MCF 10A (cell line): Measurements from ENCODE around the gene SLC35F4. TPM values are rescaled to one million over a fixed set of nuclear protein-coding genes. Genes with fewer than 3 reads are reported as not detected.

Experiments used
- BruUV-seq: library from RNA; stranded (reverse); fragments of 400-500 nt; replicated peaks from 2 replicates; lab custom pipeline; 2021; lab: Mats Ljungman, UMichigan
- CTCF ChIA-PET: fragments of 300-600 bp; sonication (Branson Sonifier 250); formaldehyde crosslinking; extraction: SDS; loops from one replicate; lab custom pipeline; 2021; ENCODE audit warnings: antibody characterized with exemption, inconsistent platforms; lab: Yijun Ruan, JAX
- POLR2A ChIA-PET: fragments of 300-600, 350-650 bp; sonication (Branson Sonifier 250); formaldehyde crosslinking; extraction: SDS; loops from one replicate; lab custom pipeline; 2020; ENCODE audit warnings: antibody characterized with exemption, inconsistent platforms; lab: Yijun Ruan, JAX
- DNase-seq: peaks from one replicate; pipeline ENCODE4 v3.0.0-alpha.2; 2018; ENCODE audit not compliant: unreplicated experiment
- H3K27ac Mint-ChIP-seq: one replicate; pipeline ENCODE4 v1.8.0; 2022; ENCODE audit warnings: mild to moderate bottlenecking, low read depth, mixed read lengths; ENCODE audit not compliant: unreplicated experiment
- H3K27me3 Mint-ChIP-seq: one replicate; pipeline ENCODE4 v1.8.0; 2022; ENCODE audit warnings: mixed read lengths; ENCODE audit not compliant: insufficient read depth, unreplicated experiment
- H3K36me3 Mint-ChIP-seq: one replicate; pipeline ENCODE4 v1.8.0; 2022; ENCODE audit warnings: mild to moderate bottlenecking, moderate library complexity, mixed read lengths; ENCODE audit not compliant: insufficient read depth, unreplicated experiment
- H3K4me1 Mint-ChIP-seq: one replicate; pipeline ENCODE4 v1.8.0; 2022; ENCODE audit warnings: mixed read lengths; ENCODE audit not compliant: insufficient read depth, unreplicated experiment
- H3K4me3 Mint-ChIP-seq: one replicate; pipeline ENCODE4 v1.8.0; 2022; ENCODE audit warnings: mild to moderate bottlenecking, moderate library complexity, mixed read lengths; ENCODE audit not compliant: unreplicated experiment
- H3K9me3 Mint-ChIP-seq: one replicate; pipeline ENCODE4 v1.8.0; 2022; ENCODE audit warnings: mixed read lengths; ENCODE audit not compliant: unreplicated experiment
- intact Hi-C: fragments of 100-400 bp; cut with micrococcal nuclease; formaldehyde crosslinking; loops from 2 replicates; pipeline ENCODE4 v1.14.1; 2022
- total RNA-seq: library from RNA; stranded (reverse); gene quantifications from 2 replicates; pipeline ENCODE4 v1.2.3, GENCODE V29; 2022
- TF ChIP-seq, protein P1 (sequence below): fragments of 200-600 bp; IDR thresholded peaks from one replicate; pipeline ENCODE4 v1.8.0; 2022; ENCODE audit warnings: antibody characterized with exemption, mild to moderate bottlenecking; ENCODE audit not compliant: unreplicated experiment

Gene SLC35F4
- total RNA-seq, 1 experiment from 2014 or later = not detected

DNA sequence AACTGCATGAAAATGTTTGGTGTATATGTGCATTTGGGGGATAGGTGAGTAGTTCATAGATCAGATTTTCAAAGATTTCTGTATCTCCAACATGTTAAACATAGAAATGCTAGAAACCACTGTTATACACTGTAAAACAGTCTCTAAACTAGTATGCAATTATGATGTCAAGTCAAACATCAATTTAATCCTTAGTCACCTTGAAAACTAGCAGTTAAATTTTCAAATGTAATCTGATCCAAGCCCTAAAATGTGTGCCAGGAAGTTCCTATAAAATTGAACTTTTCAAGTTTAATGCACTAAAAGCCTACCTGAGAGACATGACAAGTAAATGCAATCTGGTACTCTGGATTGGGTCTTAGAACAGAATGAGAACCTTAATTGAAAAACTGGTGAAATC lies 14.5 kb downstream of the SLC35F4 start:
- Mint-ChIP-seq H3K4me1 (no peaks in the 10 kb centered on the region), H3K36me3 (no peaks in the 10 kb centered on the region), H3K27me3 (no peaks in the 10 kb centered on the region), H3K9me3 (no peaks in the 10 kb centered on the region), H3K4me3 (no peak overlapping the region), H3K27ac (no peak overlapping the region)
- CTCF ChIA-PET = no interaction called here
- POLR2A ChIA-PET = interaction anchor here (0.6 to 1.2 kb wide), 3 partner anchors 13 to 1488 kb away, joined by 3 read pairs; no protein-coding TSS in a partner anchor
- DNase-seq = no peak
- BruUV-seq = no TSS peak
- TF ChIP-seq, protein P1, sequence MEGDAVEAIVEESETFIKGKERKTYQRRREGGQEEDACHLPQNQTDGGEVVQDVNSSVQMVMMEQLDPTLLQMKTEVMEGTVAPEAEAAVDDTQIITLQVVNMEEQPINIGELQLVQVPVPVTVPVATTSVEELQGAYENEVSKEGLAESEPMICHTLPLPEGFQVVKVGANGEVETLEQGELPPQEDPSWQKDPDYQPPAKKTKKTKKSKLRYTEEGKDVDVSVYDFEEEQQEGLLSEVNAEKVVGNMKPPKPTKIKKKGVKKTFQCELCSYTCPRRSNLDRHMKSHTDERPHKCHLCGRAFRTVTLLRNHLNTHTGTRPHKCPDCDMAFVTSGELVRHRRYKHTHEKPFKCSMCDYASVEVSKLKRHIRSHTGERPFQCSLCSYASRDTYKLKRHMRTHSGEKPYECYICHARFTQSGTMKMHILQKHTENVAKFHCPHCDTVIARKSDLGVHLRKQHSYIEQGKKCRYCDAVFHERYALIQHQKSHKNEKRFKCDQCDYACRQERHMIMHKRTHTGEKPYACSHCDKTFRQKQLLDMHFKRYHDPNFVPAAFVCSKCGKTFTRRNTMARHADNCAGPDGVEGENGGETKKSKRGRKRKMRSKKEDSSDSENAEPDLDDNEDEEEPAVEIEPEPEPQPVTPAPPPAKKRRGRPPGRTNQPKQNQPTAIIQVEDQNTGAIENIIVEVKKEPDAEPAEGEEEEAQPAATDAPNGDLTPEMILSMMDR = no peak
- intact Hi-C loops = no loop called here

DNA sequence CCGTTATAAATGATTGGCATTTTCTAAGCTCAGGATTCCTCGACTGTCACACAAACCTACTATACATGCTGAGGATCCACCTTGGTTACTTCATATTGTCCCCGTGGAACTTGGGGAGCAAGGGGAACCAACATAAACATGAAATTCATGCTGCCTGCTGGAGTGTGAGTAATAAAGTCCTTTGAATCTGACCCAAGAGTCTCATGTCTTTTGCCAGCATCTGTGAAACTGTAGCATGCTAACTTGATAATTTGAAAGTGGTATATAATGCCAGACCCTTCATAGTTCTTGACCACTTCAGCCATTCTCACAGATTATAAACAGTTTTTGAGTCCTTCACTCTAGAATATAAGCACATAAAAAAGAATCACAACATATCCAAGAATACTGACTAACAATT lies 17.1 kb downstream of the SLC35F4 start:
- no peak for DNase-seq
- no TSS peak for BruUV-seq
- no peak overlapping the region for H3K27ac Mint-ChIP-seq
- H3K27me3 Mint-ChIP-seq = no peaks in the 10 kb centered on the region
- intact Hi-C loops = no loop called here
- CTCF ChIA-PET = interaction anchor here (0.6 kb wide), 1 partner anchor 1465 kb away, joined by 3 read pairs; no protein-coding TSS in a partner anchor
- TF ChIP-seq, protein P1 = no peak
- no peaks in the 10 kb centered on the region for H3K9me3 Mint-ChIP-seq
- no peaks in the 10 kb centered on the region for H3K36me3 Mint-ChIP-seq
- POLR2A ChIA-PET = interaction anchor here (0.9 kb wide), 1 partner anchor 11 kb away, joined by 3 read pairs; no protein-coding TSS in a partner anchor
- H3K4me3 Mint-ChIP-seq = no peak overlapping the region
- no peaks in the 10 kb centered on the region for H3K4me1 Mint-ChIP-seq

DNA sequence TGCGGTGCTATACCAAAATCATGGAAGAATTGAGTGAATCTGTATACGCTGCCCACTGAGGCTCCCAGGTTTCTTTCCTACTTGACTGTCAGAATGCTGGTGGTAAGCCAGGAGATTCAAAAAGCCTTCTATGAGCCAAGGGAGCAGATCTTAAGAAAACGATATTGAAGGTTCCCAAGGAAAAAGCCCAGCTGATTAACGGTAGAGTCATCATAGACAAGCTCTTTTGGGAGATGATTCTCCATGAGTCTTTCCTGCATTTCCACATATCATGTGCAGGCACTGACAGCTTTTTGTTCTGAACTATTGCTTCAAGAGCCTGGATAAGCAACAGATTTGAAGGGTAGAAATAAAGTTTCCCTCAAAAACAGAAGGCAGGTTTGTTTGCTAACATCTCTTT lies 17.5 kb downstream of the SLC35F4 start:
- no peaks in the 10 kb centered on the region for H3K4me1 Mint-ChIP-seq
- H3K27ac Mint-ChIP-seq = no peak overlapping the region
- no peak overlapping the region for H3K4me3 Mint-ChIP-seq
- H3K27me3 Mint-ChIP-seq = no peaks in the 10 kb centered on the region
- H3K36me3 Mint-ChIP-seq = no peaks in the 10 kb centered on the region
- intact Hi-C loops = no loop called here
- BruUV-seq = no TSS peak
- CTCF ChIA-PET = no interaction called here
- POLR2A ChIA-PET = interaction anchor here (0.9 kb wide), 1 partner anchor 12 kb away, joined by 3 read pairs; no protein-coding TSS in a partner anchor
- no peaks in the 10 kb centered on the region for H3K9me3 Mint-ChIP-seq
- TF ChIP-seq, protein P1 = no peak
- DNase-seq = no peak

DNA sequence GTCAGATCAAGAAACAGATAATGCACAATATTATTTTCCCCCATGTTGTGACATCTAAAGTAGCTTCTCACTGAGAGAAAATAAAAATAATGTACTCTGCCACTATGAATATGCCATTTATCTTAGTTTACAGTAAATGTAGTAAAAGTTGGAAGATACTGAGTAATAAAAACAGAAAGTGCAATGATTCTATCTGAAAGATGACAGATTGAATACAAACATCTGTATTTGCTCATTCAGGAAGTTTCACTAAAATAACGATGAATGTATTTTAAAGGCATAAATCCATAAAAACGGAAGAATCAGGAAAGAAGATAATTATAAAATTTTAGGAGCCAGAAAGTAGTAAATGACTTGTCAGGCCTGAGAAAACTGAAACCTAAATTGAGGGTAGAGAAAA lies 18.2 kb downstream of the SLC35F4 start:
- no peak for DNase-seq
- Mint-ChIP-seq H3K9me3 (no peaks in the 10 kb centered on the region), H3K4me1 (no peaks in the 10 kb centered on the region), H3K4me3 (no peak overlapping the region), H3K27me3 (no peaks in the 10 kb centered on the region), H3K36me3 (no peaks in the 10 kb centered on the region), H3K27ac (no peak overlapping the region)
- no TSS peak for BruUV-seq
- TF ChIP-seq, protein P1 = no peak
- CTCF ChIA-PET = no interaction called here
- intact Hi-C loops = no loop called here
- POLR2A ChIA-PET = no interaction called here
